PC-9 (cell line): ENCODE data around the gene SCEL.

Source experiments
- EZH2 ChIP-seq: fragments of 200-600 bp; sonication (generic); IDR thresholded peaks from 2 replicates; pipeline ENCODE4 v1.8.0; 2017; ENCODE audit warnings: antibody characterized with exemption, low read depth
- TF ChIP-seq, protein P1 (sequence below): fragments of 200-600 bp; sonication (generic); conservative IDR thresholded peaks from 2 replicates; pipeline ENCODE4 v1.6.1; 2017; ENCODE audit warnings: mixed run types, antibody characterized with exemption, mild to moderate bottlenecking, moderate library complexity

DNA sequence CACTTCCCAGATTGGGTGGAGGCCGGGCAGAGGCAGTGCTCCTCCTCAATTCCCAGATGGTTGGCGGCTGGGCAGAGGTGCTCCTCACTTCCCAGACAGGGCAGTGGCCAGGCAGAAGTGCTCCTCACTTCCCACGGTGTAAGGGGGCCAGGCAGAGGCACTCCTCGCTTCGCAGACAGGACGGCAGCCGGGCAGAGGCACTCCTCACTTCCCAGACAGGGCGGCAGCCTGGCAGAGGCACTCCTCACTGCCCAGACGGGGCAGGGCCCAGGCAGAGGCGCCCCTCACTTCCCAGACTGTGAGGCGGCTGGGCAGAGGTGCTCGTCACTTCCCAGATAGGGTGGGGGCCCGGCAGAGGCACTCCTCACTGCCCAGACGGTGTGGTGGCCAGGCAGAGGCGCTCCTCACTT, 125.3 kb downstream of the SCEL start:
- TF ChIP-seq, protein P1, sequence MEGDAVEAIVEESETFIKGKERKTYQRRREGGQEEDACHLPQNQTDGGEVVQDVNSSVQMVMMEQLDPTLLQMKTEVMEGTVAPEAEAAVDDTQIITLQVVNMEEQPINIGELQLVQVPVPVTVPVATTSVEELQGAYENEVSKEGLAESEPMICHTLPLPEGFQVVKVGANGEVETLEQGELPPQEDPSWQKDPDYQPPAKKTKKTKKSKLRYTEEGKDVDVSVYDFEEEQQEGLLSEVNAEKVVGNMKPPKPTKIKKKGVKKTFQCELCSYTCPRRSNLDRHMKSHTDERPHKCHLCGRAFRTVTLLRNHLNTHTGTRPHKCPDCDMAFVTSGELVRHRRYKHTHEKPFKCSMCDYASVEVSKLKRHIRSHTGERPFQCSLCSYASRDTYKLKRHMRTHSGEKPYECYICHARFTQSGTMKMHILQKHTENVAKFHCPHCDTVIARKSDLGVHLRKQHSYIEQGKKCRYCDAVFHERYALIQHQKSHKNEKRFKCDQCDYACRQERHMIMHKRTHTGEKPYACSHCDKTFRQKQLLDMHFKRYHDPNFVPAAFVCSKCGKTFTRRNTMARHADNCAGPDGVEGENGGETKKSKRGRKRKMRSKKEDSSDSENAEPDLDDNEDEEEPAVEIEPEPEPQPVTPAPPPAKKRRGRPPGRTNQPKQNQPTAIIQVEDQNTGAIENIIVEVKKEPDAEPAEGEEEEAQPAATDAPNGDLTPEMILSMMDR = no peak
- no peak for TF ChIP-seq EZH2
